Measurements from ENCODE around the gene MB. TPM values are rescaled to one million over a fixed set of nuclear protein-coding genes. Genes with fewer than 3 reads are reported as not detected.
A peak's percentile ranks its signal among the peaks of the same experiment; 100 is the strongest.
"Not testable (repeated sequence)": the region's sequence is repeated elsewhere in the genome, so short reads cannot be mapped to it uniquely, and the experiment has no call there.

The MB gene
- total RNA-seq, 1 experiment from 2014 or later = not detected

DNA sequence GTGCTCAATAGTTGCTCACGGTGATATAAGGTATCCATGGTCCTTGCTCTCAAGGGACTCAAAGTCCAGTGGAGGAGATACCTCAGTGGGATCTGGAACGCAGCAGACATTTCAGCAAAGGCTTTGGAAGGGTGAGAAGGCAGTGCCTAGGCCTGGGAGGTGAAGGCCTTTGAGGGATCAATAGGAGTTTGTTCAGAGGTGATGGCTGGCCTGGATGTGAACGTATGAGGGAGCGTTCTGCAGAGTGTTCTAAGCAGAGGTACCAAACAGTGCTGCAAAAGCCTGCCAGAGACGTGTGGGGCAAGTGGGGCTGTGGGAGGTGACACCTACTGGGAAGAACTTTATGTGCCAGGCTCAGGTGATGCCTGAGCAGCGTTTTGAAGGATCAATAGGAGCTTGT is 7.4 kb upstream of the MB start:
- TF ChIP-seq, protein P1, sequence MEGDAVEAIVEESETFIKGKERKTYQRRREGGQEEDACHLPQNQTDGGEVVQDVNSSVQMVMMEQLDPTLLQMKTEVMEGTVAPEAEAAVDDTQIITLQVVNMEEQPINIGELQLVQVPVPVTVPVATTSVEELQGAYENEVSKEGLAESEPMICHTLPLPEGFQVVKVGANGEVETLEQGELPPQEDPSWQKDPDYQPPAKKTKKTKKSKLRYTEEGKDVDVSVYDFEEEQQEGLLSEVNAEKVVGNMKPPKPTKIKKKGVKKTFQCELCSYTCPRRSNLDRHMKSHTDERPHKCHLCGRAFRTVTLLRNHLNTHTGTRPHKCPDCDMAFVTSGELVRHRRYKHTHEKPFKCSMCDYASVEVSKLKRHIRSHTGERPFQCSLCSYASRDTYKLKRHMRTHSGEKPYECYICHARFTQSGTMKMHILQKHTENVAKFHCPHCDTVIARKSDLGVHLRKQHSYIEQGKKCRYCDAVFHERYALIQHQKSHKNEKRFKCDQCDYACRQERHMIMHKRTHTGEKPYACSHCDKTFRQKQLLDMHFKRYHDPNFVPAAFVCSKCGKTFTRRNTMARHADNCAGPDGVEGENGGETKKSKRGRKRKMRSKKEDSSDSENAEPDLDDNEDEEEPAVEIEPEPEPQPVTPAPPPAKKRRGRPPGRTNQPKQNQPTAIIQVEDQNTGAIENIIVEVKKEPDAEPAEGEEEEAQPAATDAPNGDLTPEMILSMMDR (IDR thresholded peaks at IDR 0.05; ENCODE audit: unreplicated experiment) = no peak
- Mint-ChIP-seq H3K4me3 (ENCODE audit: low read depth, unreplicated experiment) (no peak overlapping the region), H3K27me3 (ENCODE audit: unreplicated experiment) (no peaks in the 10 kb centered on the region), H3K4me1 (ENCODE audit: low read depth, unreplicated experiment) (peaks cover 48% of the 10 kb centered on the region), H3K36me3 (ENCODE audit: insufficient read depth, unreplicated experiment) (peaks cover 20% of the 10 kb centered on the region), H3K9me3 (ENCODE audit: low read depth, unreplicated experiment) (no peaks in the 10 kb centered on the region), H3K27ac (ENCODE audit: unreplicated experiment) (no peak overlapping the region)
- BruUV-seq (replicated peaks) = no TSS peak
- DNase-seq = no peak
- intact Hi-C loops (cut with micrococcal nuclease; ENCODE audit: unreplicated experiment) = loop anchor here (5.0 kb wide), 1 partner anchor 37 kb away; no protein-coding TSS in a partner anchor
- CTCF ChIA-PET = no interaction called here

DNA sequence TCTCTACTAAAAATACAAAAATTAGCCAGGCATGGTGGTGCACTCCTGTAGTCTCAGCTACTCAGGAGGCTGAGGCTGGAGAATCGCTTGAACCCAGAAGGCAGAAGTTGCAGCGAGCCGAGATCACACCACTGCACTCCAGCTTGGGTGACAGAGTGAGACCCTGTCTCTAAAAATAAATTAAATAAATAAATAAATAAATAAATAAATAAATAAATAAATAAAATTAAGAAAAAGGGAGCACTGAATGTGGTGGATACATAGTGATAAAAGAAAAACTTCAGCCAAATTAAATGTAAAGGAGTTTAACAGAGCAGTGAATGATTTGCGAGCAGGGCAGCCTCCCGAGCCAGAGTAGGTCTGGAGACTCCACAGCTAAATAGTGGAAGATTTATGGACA is 6.8 kb upstream of the MB start:
- DNase-seq; BruUV-seq (replicated peaks); H3K27ac Mint-ChIP-seq (ENCODE audit: unreplicated experiment); CTCF ChIA-PET; H3K9me3 Mint-ChIP-seq (ENCODE audit: low read depth, unreplicated experiment); H3K4me3 Mint-ChIP-seq (ENCODE audit: low read depth, unreplicated experiment); H3K27me3 Mint-ChIP-seq (ENCODE audit: unreplicated experiment): not testable (repeated sequence)
- H3K36me3 Mint-ChIP-seq (ENCODE audit: insufficient read depth, unreplicated experiment) = peaks cover 15% of the 10 kb centered on the region
- H3K4me1 Mint-ChIP-seq (ENCODE audit: low read depth, unreplicated experiment) = peaks cover 42% of the 10 kb centered on the region
- intact Hi-C loops (cut with micrococcal nuclease; ENCODE audit: unreplicated experiment) = loop anchor here (2.0 to 5.0 kb wide), 2 partner anchors 37 to 273 kb away; no protein-coding TSS in a partner anchor

DNA sequence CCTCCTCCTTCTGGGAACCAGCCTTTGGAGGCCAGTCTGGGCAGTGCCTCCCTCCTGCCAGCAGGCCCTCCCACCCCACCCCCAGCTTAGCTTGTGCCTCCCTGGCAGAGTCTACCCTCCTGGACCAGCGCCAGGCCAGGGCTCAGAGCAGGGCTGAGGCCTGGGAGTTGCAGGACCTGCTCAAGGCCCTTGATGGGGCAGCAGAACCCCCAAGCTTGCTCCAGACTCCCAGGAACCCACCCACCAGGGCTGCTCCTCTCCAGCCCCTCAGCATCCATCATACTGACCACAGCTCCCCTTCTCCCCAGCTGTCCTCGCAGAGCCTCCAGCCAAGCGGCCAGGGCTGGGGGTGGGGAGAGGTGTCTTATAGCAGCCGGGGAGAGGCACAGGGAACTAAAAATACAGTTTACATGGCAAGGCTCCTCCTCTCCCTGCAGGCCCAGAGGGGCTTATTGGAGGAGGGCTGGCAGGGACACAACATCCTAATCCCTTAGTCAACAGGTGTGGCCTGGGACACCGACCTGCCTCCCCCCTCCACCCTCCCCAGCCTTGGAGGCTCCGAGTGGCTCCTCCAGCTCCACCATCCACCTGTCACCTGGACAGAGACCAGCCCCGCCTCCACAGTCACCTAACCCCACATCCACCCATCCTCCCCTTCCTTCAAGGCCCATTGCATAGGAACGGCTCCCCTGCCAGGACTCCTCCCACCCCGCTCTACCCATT is 5.2 kb upstream of the MB start:
- H3K4me1 Mint-ChIP-seq (ENCODE audit: low read depth, unreplicated experiment) = peaks cover 30% of the 10 kb centered on the region
- CTCF ChIA-PET = interaction anchor here (0.5 to 3.3 kb wide), 5 partner anchors 18 to 320 kb away, joined by 3 to 10 read pairs (median 3); no protein-coding TSS in a partner anchor
- TF ChIP-seq, protein P1 (IDR thresholded peaks at IDR 0.05; ENCODE audit: unreplicated experiment) = no peak
- peak; percentile 62 for DNase-seq
- H3K4me3 Mint-ChIP-seq (ENCODE audit: low read depth, unreplicated experiment) = no peak overlapping the region
- H3K36me3 Mint-ChIP-seq (ENCODE audit: insufficient read depth, unreplicated experiment) = peaks cover 9% of the 10 kb centered on the region
- BruUV-seq (replicated peaks) = no TSS peak
- no peak overlapping the region for H3K27ac Mint-ChIP-seq (ENCODE audit: unreplicated experiment)
- H3K9me3 Mint-ChIP-seq (ENCODE audit: low read depth, unreplicated experiment) = no peaks in the 10 kb centered on the region
- intact Hi-C loops (cut with micrococcal nuclease; ENCODE audit: unreplicated experiment) = loop anchor here (1.0 to 5.0 kb wide), 3 partner anchors 35 to 272 kb away; no protein-coding TSS in a partner anchor
- H3K27me3 Mint-ChIP-seq (ENCODE audit: unreplicated experiment) = no peaks in the 10 kb centered on the region

DNA sequence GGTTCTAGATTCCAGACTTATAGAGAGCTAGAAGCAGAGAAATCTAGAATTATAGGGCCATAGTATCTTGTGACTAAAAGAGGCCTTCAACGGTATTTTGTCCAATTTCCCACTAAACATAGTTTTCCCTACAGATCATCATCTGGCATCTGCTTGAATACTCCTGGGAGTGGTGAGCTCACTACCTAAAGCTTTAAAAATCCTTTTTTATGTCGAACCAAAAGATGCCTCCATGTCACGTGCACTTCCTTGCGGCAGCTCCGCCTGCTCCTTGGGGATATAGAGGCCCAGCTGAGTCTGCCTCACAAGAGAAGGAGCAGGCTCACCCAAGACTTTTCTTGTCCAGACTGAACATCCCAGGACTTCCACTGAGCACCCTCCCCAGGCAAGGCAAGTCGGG is 4.3 kb upstream of the MB start:
- H3K27ac Mint-ChIP-seq (ENCODE audit: unreplicated experiment) = no peak overlapping the region
- H3K27me3 Mint-ChIP-seq (ENCODE audit: unreplicated experiment) = no peaks in the 10 kb centered on the region
- intact Hi-C loops (cut with micrococcal nuclease; ENCODE audit: unreplicated experiment) = loop anchor here (5.0 kb wide), 1 partner anchor 34 kb away; no protein-coding TSS in a partner anchor
- TF ChIP-seq, protein P1 (IDR thresholded peaks at IDR 0.05; ENCODE audit: unreplicated experiment) = no peak
- CTCF ChIA-PET = interaction anchor here (1.1 to 3.3 kb wide), 2 partner anchors 17 to 191 kb away, joined by 4 to 10 read pairs; no protein-coding TSS in a partner anchor
- no peaks in the 10 kb centered on the region for H3K36me3 Mint-ChIP-seq (ENCODE audit: insufficient read depth, unreplicated experiment)
- H3K9me3 Mint-ChIP-seq (ENCODE audit: low read depth, unreplicated experiment) = no peaks in the 10 kb centered on the region
- no peak for DNase-seq
- H3K4me1 Mint-ChIP-seq (ENCODE audit: low read depth, unreplicated experiment) = peaks cover 21% of the 10 kb centered on the region
- no peak overlapping the region for H3K4me3 Mint-ChIP-seq (ENCODE audit: low read depth, unreplicated experiment)
- BruUV-seq (replicated peaks) = no TSS peak

Data from Calu3 (cell line).